Stimulated activated naive CD4-positive, alpha-beta T cell (primary cell): Measurements from ENCODE around the gene S100A14.

ENCODE experiments used
- DNase-seq, 6 experiments: peaks; one replicate each; lab custom pipeline; 2025; lab: John Stamatoyannopoulos, UW

The S100A14 gene

GRCh38 chr1:153638261-153638660 is 22.1 kb upstream of the S100A14 start:
- DNase-seq = no peak

GRCh38 chr1:153636312-153636711 is 20.2 kb upstream of the S100A14 start:
- no peak for DNase-seq

- DNase-seq = no peak
These were observed 19.7 kb upstream of the S100A14 start for GRCh38 chr1:153635872-153636271.

- DNase-seq = peak; percentile 93 to 97 (median 94)
These were observed 17.9 kb upstream of the S100A14 start, which contains the start of gene CHTOP for GRCh38 chr1:153633754-153634665. Gene CHTOP, plus strand, starts transcription at chr1:153634066. Its CDS starts 2,523 bp downstream, at chr1:153636589.

GRCh38 chr1:153633161-153633753 is 17.1 kb upstream of the S100A14 start:
- DNase-seq = no peak

GRCh38 chr1:153631047-153632022 is 15.2 kb upstream of the S100A14 start:
- no peak for DNase-seq

- no peak for DNase-seq
These were observed 14.3 kb upstream of the S100A14 start for GRCh38 chr1:153630384-153630783.

GRCh38 chr1:153629971-153630370 is 13.8 kb upstream of the S100A14 start:
- DNase-seq = no peak

GRCh38 chr1:153629343-153629665 is 13.2 kb upstream of the S100A14 start:
- DNase-seq = no peak

GRCh38 chr1:153628638-153629342 is 12.7 kb upstream of the S100A14 start:
- DNase-seq = no peak

GRCh38 chr1:153627715-153628626 is 11.8 kb upstream of the S100A14 start, which contains the start of gene S100A1:
Gene S100A1, plus strand, starts transcription at chr1:153628434. Its CDS starts 2,088 bp downstream, at chr1:153630522.
- DNase-seq = no peak

- no peak for DNase-seq
These were observed 11.0 kb upstream of the S100A14 start, which contains the start of gene S100A13 for GRCh38 chr1:153626904-153627714. Gene S100A13, minus strand, starts transcription at chr1:153627505. Its CDS starts 1,033 bp downstream, at chr1:153626472.

- no peak for DNase-seq
These were observed 10.4 kb upstream of the S100A14 start for GRCh38 chr1:153626477-153626903.

GRCh38 chr1:153624965-153625611 is 9.0 kb upstream of the S100A14 start:
- no peak for DNase-seq

GRCh38 chr1:153623101-153623500 is 7.0 kb upstream of the S100A14 start:
- DNase-seq = no peak

GRCh38 chr1:153619171-153619570 is 3.0 kb upstream of the S100A14 start:
- DNase-seq = no peak

- DNase-seq = peak in 4 of 6 experiments; percentile 21 to 59 (median 36)
These were observed 1.5 kb upstream of the S100A14 start for GRCh38 chr1:153617663-153618062.

- no peak for DNase-seq
These were observed 789 bp upstream of the S100A14 start for GRCh38 chr1:153616917-153617311.

- no peak for DNase-seq
These were observed 719 bp downstream of the S100A14 start for GRCh38 chr1:153615406-153615805.
